NCI-H82 (cell line): ENCODE data around the gene UQCRC1.

Source experiments
- DNase-seq: peaks from one replicate; lab custom pipeline; 2025; lab: John Stamatoyannopoulos, UW

Gene UQCRC1

DNA sequence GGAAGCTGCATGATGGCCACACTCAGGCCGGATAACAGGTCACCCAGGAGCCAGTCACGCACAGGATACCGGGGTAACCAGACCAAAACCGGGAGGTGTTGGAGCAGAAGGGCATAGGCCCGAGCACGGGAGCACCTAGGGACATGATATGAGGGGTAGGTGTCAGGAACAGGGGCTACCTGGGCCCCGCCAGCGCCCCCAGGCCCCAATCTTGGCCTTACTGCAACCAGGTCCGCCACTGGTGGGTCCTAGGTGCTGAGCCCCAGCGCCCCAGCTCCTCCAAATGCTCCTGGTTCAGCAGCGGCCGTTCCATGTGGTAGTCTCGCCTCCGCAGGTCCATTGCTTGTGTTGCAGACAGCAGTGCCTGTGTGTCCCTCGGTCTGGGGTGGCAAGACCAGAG is 23.8 kb upstream of the UQCRC1 start:
- no peak for DNase-seq

DNA sequence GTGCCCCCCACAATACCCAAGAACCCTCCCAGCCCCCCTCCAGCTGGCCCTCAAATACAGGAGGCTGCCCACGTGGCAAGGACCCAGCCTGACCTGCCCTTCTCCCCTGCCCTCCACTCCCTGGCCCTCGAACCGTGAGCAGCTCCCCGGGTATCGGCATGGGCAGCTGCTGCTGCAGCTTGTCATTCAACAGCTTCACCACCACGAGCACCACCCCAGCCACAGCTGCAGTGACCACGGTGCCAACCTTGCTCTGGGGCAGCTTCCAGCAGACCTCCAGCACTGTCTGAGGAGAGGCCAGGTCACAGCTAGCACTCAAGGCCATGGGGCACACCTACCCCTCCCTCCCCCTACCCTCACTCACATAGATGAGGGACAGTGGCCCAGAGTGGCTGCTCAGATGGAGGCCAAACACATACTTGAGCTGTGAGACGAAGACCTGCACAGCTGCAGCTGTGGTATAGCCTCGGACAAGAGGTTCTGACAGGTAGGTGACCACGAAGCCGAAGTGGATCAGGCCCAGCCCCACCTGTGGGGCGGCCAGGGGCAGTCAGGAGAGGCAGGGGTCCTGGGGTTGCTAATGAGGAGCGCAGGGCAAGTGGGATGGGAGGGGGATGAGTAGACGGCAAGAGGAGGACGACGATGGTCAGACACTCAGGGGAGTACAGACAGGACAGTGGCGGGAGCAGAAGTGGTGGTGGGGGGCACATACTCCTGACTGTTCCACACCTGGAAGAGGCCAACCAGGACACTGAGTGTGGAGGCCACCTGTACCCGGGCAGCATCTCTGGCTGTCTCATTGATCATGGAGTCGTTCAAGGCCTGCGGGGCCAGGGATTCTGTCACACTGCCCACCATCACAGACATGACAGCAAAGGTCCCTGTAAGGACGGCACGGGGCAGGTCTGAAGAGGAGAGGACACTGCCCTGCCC is 22.3 kb upstream of the UQCRC1 start:
- DNase-seq, result no peak

DNA sequence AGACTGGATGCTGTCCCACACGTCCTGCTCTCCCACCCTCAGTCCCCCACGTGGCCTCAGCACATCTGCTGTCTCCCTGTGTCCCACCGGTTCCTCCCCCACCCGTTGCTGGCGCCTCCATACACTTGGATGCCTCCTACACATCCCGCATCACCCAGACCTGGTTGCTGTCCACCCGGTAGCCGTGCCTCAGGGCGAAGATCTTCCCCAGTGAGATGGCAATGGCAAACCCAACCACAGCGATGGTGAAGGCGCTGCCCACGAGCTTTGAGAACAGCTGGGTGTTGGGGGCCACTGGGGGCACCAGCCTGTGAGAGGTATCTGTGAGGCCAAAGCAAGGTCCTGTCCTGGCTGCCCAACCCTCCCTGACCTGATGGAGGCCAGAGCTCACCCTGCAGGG is 21.4 kb upstream of the UQCRC1 start:
- DNase-seq, result no peak

DNA sequence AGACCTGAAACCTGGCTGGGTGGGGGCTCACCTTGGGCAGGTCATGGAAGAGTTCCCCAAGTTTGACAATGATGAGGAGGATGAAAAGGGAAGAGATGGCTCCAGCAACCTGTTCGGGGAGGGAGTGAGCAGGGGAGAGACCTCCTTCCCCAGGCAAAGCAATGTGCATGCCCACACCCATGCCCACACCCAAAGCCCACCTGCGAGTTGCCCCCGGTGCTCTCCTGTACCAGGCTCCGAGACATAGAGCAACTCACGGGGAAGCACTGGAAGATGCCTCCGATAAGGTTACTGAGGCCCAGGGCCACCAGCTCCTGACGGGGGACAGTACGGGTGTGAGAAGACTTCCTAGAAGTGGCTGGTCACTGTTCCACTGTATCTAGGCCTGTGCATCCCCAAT is 21.0 kb upstream of the UQCRC1 start:
- no peak for DNase-seq

DNA sequence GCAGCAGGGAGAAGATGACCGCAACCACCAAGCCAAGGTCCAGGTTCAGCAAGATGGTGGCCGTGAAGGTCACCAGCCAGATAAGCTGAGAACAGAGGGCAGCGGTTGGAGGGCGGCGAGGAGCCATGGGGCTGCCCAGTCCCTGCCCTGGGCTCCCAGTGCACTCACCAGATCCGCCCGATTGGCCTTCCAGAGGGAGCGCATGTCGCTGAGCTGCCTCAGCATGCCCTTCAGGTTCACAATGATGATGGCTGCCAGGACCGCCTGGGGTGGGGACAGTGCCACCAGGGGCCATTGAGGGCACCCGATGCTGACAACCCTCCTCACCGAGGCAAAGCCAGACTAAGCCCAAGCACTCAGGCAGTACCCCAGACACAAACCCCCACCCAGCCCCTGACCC is 20.4 kb upstream of the UQCRC1 start:
- no peak for DNase-seq

DNA sequence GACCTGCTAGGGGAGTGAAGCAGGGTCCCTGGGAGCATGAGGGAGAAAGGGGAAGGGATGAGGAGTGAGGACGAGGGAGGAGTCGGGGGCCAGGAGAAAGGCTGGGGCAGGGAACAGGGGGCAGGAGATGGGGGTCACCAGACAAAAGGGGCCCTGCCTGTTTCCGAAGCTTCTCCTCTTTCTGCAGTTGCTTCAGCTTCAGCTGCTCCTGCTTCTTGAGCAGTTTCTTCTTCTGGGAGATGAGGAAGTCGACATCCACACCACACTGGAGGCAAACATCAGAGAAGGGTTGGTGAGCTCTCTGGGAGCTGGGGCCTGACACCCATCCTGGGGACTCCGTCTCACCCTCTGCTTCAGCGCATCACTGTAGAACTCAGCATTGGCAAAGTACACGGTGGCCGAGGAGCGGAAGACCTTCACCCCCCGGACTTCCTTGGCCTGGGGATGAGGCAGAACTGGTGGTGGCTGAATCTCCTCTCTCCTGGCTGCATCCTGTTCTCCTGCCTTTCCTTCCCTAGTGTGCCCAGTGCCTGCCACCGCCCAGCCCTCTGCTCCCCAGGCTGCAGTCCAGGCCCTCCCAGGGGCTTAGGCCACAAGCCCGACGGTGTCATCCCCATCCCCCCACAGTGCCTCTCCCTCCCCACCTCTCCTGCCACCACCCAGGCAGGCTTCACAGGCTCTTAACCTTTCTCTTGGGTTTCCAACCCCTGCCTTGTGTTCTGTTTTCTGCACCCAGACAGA is 19.0 kb upstream of the UQCRC1 start:
- DNase-seq, result no peak

GRCh38 chr3:48625600-48625999 is 16.2 kb upstream of the UQCRC1 start:
- DNase-seq, result no peak

GRCh38 chr3:48624767-48625166 is 15.3 kb upstream of the UQCRC1 start:
- no peak for DNase-seq

- no peak for DNase-seq
Observed at GRCh38 chr3:48623851-48624547, 14.6 kb upstream of the UQCRC1 start.

DNA sequence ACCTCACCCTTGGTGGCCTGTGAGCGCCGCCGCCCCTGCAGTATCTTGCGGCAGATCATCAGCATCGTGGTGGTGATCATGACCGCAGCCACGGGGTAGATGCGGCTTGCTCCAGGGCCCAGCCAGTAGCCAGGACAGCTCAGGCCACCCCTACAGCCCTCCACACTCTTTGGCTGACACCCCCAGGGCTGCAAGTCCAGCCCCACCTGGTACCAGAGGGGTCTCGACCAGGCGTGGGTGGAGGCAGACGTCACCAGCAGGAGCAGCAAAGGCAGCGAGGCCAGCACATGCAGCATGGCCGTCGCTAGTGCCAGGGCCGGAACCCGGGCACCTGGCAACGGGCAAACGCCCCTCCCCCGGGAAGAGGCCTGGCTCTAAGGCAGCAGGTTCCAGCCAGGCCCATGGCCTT is 12.0 kb upstream of the UQCRC1 start, which contains the start of gene TMEM89:
Gene TMEM89, minus strand, starts transcription at position 309 of the 409 bp plus-strand sequence. Its CDS starts 13 bp downstream, at position 296.
- DNase-seq, result no peak

GRCh38 chr3:48619541-48620524 is 10.4 kb upstream of the UQCRC1 start:
- no peak for DNase-seq

DNA sequence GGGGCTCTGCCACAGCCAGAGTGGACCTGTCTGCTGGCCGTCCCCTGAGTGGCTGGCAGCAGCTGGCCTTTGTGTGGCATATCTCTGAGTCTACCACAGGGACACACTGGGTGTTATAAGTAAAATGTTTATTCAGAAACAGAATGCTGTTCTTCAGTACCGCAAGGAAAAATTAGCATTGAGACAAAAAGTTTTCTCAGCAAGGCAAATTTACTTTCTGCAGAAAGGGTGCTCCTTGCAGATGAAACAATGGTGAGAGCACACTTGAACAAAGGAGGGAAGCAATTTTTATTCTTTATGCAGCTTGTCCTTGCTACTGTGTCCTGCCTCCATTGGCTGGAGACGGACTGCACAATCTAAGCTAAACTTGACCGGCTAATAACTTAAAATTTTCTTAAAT is 8.1 kb upstream of the UQCRC1 start:
- no peak for DNase-seq

DNA sequence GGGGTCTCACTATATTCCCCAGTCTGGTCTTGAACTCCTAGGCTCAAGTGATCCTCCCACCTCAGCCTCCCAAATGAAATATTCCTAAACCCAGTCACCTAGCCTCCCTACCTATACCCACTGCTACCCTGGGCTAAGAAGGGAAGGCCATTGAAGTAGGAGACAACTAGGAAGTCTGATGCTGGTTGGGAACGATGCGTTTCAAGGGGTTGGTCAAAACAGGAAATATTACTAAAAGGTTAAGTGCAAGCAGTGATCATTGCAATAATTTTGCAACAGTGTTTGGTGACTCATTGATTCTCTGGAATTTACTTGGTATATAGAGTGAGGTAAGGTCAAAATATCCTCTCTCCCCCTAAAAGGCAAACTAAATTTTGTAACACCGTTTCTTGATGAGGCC is 4.6 kb upstream of the UQCRC1 start:
- no peak for DNase-seq

- no peak for DNase-seq
Observed at GRCh38 chr3:48612309-48612708, 2.9 kb upstream of the UQCRC1 start.

DNA sequence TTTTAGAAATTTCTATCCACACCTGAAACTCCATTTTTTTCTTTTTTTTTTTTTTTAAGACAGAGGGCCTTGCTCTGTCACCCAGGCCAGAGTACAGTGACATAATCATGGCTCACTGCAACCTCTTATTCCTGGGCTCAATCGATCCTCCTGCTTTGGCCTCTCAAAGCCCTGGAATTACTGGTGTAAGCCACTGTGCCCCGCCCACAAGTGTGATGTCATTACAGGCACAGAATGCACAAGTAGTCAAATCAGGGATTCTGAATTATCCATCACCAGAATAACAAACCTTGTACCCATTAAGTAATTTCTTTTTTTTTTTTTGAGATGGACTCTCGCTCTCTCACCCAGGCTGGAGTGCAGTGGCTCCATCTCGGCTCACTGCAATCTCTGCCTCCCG is 1.9 kb downstream of the UQCRC1 start:
- peak; percentile 23 for DNase-seq

DNA sequence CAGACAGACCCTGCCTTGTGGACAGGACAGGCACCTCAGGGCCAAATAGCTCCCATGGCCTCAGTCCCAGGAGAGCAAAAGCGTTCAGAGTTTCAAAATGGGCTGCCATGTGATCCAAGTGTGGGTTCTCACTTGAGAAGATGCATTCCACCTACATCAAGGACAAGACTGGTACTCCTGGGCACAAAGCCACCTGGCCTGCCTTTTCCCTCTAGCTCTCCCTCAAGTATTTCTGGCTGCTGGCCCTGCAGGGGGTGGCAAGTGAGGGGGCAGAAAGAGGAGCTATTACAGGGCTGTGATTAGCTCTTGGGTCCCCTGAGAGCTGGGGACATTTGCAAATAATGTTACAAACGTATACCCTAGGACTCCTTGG is 7.8 kb downstream of the UQCRC1 start:
- DNase-seq, result no peak

DNA sequence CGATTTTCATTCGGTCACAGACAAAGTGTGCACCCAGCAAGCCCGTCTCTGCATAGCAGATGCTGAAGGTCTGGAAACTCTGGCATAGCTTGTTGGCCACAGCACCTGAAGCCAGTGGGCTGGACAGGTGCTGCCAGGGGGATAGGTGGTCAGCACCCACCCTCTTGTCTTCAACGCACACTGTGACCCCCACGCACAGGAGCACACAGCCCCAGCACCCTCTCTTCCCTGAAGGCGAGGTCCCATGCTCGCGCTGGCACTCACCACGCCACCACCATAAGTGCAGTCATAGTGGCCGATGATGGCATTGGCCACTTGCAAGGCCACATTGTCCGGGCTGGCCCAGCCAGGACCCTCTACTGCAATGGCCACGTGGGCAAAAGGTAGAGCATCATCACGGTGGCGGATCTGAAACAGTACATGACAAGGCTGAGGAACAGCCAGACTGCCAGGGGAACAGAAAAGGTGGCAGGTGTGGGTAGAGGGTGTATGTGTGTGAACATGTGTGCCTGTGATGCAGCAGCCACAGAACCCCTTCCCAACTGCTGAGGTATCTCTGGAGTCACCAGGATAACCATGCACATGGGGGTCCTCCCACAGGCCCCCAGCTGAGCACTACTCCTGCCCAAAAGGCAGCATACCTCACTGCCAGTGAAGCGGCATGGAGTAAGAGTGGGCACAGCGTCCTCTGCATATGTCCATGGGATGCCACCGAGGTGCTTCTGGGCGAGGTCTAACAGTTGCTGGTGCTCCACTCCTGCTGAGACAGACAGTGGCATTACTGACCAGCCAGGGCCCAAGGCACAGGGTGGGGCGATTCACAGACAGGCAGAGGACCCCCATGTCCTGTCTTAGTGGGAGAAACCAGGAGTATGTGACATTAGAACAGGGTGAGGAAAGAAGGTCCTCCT is 8.5 kb downstream of the UQCRC1 start:
- DNase-seq, result no peak

DNA sequence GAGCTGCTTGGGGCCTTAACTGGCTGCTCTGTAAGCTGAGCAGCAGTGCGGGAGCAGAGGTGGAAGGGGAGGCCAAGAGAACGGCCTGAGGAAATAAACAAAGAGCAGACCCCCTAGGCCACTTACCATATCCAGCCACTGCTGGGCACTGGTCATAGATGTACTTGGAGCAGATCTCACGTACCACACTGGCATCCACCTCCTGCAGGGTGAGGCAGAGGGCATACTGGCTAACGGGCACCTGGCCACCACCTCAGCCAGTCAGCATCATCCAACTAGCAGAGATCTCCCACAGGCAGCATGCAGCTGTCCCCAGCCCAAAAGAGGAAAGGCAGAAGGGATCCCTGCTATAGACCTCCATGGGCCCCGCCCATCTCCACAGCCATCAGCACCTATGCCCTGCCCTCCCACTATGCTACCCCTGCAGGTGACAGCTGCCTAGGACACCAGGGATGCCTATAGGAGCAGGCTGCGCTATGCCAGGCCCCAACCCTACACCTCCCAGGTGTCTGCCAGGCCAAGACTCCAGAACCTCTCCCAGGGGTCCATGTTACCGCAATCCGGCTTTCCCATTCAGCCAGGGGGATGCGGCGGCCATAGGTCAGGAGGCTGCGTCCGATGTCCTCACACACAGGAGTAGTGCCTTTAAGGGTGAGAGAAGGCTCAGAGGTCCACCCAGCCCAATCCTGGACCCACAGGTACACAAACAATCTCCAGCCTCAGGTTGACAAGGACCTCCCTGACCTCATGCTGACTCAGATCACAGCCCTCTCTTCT is 9.7 kb downstream of the UQCRC1 start:
- DNase-seq, result no peak

DNA sequence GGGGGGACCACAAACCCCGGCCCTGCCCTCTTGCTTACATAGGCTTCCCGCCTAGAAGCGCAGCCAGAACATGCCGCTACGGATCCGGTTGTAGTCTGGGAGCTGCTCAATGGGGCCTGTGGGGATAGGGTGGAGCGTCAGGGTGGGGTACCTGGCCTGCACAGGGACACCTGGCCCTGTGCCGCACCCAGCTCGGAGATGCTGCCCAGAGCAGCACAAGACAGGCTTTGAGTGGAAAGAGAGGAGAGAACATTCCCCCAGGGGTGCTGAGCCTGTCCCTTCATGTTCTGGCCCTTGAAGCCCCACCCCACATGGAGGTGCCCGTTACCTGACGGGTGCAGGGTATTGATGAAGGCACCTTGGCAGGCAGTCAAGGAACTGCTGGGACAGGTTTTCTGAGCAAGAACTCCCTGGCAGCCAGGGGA is 10.4 kb downstream of the UQCRC1 start:
- no peak for DNase-seq
